HG03342 (cell line): ENCODE data around the gene OR5AU1.

ENCODE experiments used
- ATAC-seq: cut with Tn5 transposase; IDR thresholded peaks from one replicate; pipeline ENCODE4 v1.9.1; 2021; ENCODE audit warnings: mild to moderate bottlenecking, moderate library complexity; ENCODE audit not compliant: unreplicated experiment

Gene OR5AU1

DNA sequence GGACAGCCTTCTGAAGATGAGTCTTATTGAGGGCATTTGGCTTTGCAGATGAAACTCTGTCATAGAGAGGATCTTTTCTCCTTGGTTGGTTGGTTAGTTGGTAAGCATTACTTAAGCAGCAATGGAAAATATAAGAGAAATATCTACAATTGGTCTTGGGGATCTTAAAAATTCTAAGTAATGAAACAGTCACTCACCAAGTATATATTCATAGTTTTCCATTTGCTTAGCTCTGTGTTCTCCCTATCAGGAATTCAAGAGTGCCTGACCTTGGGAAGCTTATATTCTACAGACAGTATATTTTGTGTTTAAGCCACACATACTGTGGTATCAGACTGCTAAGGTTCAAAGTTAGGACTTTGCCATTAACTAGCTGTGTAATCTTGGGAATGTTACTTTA is at the start of gene OR5AU1:
TSS of gene OR5AU1 (minus strand) at position 101 of the 400 bp plus-strand sequence. CDS start 191 bp downstream, outside the sequence.
- no peak for ATAC-seq

DNA sequence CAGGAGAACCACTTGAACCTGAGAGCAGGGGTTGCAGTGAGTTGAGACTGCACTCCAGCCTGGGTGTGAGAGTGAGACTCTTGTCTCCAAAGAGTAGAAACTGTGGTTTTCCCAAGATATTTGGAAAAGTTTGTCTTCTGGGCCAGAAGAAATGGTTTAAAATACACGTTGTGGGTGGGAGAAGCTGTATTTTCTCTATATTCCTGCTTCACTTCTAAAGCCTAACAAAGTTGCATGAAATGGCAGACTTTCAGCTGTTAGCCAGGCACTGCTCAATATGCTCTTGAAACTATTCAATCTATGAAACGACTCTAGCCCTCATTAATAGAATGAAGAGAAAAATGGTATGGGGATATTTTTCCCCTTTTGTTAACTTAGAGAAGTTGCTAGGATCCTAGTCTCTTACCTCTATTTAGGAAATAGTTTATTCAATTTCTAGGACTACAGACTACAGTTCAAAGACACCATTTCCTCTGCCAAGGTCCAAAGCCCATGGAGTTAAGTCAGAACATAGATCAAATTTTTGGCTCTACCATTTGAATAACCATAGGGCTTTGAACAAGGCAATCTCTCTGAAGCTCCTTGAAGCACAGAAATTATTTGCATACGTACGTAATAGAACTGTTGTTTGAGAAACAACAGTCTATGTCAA is 49.3 kb upstream of the OR5AU1 start:
- no peak for ATAC-seq

DNA sequence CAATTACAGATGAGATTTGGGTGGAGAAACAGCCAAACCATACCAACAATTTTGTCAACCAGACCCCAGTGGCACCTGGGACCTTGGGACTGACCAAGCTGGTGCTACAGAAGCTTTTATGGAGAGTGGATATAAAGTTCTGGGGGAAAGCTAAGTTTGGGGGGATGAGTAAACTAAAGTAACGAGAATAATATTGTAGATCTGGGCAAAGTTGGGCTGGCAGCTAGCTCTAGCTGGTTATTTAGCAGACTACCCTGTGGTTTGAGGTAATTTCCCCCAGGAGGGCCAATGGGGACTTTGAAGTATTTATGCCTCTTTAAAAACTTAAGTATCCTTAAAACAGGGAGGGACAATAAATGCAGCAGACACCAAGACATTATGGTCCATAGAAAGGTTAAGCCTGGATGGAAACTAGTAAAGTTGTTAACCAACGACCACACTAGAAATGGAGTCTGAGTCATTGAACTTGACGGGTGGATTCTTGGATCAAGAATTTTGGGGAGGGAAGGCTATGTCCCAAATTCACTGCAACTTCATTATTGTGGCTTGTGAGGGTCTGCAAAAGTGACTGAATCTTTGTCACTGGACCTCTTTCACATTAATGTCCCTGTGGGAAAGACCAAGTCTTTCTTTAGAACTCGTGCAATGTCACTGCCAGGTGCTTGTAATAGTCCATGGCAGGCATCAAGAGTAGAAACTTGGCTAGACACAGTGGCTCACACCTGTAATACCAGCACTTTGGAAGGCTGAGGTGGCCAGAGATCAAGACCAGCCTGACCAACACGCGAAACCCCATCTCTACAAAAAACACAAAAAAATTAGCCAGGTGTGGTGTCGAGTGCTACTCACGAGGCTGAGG is 48.5 kb upstream of the OR5AU1 start:
- no peak for ATAC-seq

DNA sequence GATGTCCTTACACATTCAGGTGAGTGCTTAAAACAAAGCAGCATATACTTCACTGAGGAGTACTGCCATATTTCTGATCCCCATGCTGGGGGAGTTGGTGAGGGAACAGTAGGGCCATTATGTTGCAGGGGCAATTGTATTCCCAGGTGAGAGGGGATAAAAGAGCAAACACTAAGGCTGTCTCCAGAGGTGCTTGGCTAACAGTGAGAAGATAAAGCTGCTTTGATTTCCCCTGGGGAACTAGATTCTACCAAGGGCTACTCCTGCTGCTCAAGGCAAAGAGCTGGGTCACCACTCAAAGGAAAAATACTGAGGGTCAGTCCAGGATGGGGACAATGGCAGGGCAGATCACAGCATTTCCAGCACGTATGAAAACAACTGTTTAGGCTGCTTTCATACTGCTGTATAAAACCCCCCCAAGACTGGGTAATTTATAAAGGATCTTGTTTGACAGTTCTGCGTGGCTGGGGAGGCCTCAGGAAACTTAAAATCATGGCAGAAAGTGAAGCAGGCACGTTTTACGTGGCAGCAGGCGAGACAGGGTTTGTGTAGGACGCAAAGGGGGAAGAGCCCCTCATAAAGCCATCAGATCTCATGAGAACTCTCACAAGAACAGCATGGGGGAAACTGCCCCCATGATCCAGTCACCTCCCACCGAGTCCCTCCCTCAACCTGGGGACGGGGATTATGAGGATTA is 47.8 kb upstream of the OR5AU1 start:
- ATAC-seq = no peak

DNA sequence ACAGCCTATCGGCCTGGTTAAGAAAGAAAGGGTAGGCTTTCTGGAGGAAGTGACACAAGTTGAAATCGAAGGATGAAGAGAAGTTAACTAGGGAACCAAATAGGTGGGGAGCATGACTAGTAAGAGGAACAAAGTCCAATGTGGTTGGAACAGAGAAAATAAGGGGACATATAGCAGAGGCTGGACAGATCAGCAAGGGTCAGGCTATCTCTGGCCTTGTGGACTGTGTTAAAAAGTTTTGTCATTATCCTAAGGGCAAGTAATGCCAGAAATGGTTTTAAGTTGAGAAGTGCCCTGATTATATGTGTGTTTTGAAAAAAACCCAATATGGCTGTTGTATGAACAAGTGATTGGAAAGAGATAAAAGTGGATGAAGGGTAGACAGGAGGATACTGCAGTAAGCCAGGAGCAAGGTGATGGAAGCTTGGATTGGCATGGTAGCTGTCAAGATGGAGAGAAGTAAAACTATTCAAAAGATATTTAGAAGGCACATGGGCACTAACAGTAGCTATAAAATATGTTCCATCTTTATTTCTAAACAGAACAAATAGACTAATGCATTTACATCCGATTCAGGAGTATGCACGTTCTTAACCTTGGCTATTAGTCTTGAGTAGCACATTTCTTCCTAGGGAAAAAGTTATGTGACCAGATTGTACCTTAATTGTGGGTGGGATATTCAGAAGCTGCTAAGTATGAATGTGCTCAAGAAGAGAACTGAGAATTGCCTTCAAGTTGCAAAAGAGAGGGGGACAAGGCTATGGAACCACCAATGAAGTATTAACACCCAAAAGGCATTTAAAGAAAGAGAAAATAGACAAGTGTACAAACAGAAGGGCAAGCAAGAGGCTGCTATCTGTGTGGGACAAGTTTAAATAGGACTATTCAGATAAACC is 46.8 kb upstream of the OR5AU1 start:
- ATAC-seq = no peak

DNA sequence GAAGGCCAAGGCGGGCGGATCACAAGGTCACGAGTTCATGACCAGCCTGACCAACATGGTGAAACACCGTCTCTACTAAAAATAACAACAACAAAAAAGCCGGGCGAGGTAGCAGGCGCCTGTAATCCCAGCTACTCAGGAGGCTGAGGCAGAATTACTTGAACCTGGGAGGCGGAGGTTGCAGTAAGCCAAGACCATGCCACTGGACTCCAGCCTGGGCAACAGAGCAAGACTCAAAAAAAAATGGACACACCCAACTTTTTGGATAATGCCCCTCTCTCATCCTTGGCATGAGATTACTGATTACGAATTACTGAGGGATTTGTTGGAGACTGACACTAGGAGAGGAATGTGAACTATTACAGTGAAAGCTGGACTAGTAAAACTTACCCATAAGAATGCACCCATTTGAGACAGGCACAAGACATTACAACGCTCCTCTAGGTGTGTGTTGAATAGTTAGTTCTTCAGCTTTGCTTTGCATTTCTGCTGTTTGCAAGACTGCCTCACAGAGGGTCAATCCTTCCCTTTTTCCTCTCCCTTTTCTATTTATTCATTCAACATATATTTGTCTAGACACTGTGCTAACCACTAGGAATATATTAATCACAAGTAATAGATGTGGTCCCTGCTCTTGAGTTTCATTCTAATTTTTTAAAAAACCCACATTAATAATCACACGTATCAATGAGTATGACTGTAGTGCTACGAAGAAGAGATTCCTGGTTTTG is 46.0 kb upstream of the OR5AU1 start:
- ATAC-seq = no peak

DNA sequence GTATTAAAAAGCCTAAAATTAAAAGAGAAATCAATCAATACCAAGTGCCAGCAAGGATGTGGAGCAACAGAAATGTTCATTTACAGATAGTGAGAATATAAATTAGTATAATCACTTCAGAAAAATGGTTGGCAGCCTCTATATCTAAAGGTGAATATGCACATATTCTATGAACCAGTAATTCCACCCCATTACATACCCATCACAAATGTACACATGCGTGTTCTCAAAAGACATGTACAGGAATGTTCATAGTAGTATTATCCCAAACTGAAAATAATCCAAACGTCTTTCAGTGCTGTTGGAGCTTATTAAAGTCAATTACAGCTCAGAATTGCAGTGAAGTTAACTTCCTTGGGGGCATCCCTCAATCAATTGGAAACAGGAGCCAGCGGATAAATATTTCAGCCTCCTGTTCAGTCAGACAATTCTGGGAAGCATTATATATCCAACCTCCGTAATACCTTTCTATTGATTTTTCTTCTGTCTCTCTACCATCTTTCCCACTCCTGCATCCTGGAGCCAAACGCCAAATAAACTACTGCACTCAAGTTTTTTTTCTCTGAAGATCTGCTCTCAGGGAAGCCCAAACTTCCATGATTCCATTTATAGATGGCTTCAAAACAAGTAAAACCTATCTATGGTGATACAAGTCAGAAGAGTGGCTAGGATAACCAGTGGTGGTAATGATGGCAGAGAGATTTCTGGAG is 45.0 kb upstream of the OR5AU1 start:
- no peak for ATAC-seq

DNA sequence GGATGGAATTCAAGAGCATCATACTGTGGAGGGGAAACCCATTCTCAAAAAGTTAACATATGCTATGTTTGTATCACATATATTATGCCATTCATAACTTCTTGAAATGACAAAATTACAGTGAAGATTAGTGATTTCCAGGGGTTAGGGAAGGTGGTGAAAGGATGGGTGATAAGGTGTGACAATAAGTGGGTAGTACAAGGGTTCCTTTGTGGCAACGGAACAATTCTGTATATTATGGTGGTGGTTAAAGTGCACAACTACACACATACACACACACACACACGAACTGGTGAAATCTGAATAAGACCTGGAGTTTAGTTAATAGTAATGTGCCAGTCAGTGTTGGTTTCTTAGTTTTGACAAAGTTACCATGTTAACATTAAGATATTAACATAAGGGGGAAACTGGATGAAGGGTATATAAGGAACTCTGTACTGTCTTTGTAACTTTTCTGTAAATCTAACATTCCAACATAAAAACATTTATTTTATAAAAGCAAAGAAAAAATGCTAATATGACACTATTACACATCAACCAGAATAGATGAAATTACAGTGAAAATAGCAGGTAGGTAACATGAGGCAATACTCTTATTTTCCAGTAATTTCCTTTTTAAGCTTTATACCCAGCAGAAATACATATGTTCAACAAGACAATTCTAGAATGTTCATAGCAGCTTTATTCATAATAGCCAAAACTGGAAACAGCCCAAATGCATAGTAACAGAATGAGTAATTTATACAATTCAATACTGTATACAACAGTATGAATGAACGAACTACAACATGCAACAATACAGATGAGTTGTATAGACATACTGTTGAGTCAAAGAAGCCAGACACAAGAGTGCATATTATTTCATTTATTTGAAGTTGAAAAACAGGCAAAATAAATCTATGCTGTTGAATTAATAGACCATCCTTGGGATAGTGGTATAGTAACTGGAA is 44.0 kb upstream of the OR5AU1 start:
- no peak for ATAC-seq

DNA sequence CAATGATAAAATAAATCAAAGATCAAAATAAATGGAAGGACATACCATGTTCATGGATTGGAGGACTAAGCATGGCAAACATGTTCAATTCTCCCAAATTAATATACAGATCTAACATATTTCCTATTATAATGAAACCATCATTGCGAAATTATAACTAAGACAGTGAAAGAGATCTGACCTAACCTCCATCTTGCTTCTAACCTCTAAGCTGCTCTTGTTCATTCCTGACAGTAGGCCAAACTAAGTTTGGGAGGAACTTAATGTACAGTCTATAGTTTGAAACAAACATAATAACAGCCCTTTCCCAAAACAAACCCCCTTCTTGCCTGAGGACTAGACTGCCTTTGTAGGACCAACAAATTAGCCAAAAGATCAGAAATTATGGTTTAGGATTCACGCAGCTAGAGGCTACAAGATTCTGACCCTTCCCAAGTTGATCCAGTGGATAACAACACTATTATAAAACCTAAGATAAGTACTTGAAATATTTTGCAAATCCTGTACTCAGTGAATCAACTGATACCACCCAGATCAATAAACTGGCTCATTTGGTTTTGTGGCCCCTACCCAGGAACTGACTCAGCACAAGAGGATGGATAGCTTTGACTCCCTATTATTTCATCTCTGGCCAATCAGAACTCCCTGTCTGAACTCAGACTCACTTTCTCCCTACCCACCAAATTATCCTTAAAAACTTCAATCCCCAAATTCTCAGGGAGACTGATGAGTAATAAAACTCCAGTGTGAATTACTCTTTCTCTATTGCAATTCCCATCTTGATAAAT is 41.7 kb upstream of the OR5AU1 start:
- ATAC-seq = no peak

DNA sequence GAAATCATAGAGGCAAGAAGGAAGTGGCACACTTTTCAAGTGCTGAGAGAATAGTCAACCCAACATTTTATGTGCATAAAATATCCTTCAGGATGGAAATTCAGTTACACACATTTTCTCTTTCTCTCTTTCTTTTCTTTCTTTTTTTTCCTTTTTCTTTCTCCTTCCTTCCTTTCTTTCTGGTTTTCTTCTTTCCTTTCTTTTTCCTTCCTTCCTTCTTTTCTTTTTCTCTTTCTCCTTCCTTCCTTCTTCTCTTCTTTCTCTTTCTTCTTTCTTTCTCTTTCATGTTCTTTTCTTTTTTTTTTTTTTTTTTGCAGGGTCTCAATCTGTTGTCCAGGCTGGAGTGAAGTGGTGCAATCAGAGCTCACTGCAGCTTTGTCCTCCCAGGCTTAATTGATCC is 38.7 kb upstream of the OR5AU1 start:
- ATAC-seq = no peak

DNA sequence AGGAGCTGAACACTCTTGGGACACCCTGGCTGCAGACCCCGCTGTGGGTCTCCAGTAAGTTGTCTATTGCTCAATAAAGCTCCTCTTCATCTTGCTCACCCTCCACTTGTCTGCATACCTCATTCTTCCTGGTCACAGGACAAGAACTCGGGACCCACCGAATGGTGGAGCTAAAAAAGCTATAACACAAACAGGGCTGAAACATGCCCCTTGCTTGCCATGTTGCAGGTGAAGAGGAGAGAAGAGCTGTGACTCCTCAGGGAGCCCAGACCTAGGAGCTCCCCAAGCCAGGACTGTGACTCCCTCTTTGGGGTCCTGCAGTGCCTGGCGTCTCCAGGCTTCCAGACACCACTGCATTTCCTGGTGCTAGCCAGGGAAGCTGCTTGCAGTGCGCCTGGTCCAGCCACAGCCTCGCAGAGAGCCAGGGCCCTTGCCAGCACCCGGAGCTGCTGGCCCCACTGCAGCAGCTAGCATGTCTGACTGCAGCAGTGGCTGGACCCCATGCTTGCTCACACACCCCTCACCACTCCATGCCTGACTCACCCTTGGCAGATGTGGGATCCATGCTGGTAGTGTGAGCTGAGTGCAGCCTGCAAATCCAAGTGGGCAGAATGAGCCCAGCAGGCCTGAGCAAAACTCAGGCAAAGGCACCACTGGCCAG is 37.1 kb upstream of the OR5AU1 start:
- no peak for ATAC-seq

DNA sequence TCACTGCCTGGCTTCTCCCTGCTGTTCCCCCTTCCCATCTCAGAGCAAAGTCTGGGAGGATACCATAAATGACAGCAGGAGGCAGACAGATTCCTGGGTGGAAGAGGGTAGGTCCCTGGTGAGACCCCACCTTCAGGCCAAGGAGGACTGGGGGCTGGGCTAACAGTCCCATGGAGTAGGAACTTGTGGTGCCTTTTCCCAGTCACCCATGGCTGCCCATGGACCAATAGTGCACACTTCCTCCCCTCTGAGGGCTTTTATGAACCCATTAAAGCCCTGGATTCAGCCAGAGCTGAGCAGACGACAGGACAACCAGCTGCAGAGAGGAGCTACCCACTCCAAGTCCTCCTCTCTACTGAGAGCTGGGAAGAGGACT is 36.6 kb upstream of the OR5AU1 start:
- no peak for ATAC-seq

DNA sequence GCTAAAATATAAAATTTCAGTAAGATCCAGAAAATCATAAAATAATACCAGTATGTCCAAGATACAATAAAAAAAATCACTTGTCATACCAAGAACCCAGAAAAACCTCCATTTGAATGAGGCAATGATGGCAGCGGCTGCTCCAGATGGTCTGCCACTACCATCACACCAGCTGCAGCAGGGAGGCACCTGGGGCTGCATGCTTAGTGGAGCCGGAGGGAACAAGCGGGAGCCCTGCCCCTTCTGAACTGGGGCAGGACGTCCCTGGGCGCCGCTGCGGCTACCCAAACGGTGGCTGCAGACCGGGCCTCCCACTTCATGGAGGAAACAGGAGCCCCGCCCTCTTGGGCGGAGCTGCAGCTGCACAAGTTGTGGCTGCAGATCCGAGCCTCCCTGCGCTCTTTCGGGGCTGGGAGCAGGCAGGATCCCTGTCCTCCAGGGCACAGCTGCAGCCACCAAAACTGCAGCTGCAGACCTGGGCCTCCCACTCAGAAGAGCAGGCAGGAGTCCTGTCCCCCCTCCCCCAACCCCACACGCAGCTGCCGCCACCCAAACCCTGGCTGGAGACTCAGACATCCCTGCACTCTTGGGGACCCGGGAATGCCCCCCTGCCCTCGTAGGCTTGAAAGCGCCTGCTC is 36.1 kb upstream of the OR5AU1 start:
- ATAC-seq = peak; percentile 81

DNA sequence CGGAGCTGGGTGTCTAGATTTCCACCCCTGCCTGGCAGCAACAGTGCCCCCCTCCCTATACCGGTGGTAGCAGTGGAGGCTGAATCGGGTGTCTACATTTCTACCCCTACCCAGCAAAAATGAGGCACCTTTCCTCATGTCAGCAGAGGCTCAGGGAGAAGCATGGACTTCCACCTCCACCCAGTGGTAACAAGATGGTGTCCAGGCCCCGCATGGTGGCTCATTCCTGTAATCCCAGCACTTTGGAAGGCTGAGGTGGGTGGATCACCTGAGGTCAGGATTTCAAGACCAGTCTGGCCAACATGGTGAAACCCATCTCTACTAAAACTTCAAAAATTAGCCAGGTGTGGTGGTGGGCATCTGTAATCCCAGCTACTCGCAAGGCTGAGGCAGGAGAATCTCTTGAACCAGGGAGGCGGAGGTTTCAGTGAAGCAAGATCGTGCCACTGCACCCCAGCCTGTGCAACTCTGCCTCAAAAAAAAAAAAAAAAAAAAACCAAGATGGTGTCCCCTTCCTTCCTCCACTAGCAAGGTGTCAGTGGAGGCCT is 35.5 kb upstream of the OR5AU1 start:
- no peak for ATAC-seq

DNA sequence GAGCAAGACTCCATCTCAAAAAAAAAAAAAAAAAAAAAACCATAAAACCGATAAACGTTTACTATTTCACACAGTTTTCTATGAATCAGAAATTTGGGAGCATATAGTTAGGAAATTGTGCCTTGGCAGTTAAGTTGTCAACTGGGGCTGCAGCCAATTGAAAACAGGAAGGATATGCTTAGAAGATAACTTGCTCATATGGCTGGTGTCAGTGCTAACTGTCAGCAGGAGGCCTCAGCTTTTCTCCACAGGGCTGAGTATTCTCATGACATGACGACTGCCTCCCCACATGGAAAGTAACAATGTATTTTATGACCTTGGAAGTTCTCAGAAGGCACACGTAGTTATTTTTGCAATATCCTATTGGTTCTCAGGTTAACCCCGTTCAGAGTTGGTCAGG is 29.6 kb upstream of the OR5AU1 start:
- ATAC-seq = no peak

DNA sequence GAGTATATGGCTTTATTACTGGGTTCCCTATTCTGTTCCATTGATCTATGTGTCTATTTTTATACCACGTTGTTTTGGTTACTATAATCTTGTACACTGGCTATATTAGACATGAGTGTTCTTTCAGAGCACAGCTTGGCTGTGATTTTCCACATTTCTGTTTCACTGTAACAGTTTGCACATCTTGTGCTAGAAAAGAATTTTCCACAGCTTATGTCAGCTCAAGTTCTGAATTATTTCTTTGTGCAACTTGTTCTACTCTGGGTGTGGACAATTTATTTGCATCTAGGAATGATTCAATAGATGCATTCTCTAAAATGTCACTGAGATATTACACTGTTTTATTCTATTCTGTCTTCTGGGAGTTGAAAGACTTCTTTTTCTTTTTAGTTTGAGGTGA is 28.4 kb upstream of the OR5AU1 start:
- ATAC-seq = no peak
